Subcutaneous adipose tissue (tissue), 4 donors: Measurements from ENCODE around the gene SLC22A5. TPM values are rescaled to one million over a fixed set of nuclear protein-coding genes. Genes with fewer than 3 reads are reported as not detected.

ENCODE experiments used
- total RNA-seq, 4 donors: library from RNA; depleted of rRNA; stranded (reverse); fragments of >200 nt; gene quantifications; one replicate each; pipeline ENCODE4 v1.1.0, GENCODE V29; 2016
- TF ChIP-seq, protein P1 (sequence below): fragments of 450-650 bp; IDR thresholded peaks from one replicate; pipeline ENCODE4 v1.5.1; 2016; ENCODE audit warnings: low read depth, mild to moderate bottlenecking, control low read depth, antibody characterized with exemption, moderate library complexity

Gene SLC22A5
- total RNA-seq, 4 donors from 2014 or later, result 5.6 to 8.2 (median 6.8) TPM

- TF ChIP-seq, protein P1, sequence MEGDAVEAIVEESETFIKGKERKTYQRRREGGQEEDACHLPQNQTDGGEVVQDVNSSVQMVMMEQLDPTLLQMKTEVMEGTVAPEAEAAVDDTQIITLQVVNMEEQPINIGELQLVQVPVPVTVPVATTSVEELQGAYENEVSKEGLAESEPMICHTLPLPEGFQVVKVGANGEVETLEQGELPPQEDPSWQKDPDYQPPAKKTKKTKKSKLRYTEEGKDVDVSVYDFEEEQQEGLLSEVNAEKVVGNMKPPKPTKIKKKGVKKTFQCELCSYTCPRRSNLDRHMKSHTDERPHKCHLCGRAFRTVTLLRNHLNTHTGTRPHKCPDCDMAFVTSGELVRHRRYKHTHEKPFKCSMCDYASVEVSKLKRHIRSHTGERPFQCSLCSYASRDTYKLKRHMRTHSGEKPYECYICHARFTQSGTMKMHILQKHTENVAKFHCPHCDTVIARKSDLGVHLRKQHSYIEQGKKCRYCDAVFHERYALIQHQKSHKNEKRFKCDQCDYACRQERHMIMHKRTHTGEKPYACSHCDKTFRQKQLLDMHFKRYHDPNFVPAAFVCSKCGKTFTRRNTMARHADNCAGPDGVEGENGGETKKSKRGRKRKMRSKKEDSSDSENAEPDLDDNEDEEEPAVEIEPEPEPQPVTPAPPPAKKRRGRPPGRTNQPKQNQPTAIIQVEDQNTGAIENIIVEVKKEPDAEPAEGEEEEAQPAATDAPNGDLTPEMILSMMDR, result no peak
Observed at GRCh38 chr5:132368186-132368585, 1.3 kb upstream of the SLC22A5 start.

GRCh38 chr5:132369007-132369473 is 470 bp upstream of the SLC22A5 start:
- TF ChIP-seq, protein P1, result no peak

DNA sequence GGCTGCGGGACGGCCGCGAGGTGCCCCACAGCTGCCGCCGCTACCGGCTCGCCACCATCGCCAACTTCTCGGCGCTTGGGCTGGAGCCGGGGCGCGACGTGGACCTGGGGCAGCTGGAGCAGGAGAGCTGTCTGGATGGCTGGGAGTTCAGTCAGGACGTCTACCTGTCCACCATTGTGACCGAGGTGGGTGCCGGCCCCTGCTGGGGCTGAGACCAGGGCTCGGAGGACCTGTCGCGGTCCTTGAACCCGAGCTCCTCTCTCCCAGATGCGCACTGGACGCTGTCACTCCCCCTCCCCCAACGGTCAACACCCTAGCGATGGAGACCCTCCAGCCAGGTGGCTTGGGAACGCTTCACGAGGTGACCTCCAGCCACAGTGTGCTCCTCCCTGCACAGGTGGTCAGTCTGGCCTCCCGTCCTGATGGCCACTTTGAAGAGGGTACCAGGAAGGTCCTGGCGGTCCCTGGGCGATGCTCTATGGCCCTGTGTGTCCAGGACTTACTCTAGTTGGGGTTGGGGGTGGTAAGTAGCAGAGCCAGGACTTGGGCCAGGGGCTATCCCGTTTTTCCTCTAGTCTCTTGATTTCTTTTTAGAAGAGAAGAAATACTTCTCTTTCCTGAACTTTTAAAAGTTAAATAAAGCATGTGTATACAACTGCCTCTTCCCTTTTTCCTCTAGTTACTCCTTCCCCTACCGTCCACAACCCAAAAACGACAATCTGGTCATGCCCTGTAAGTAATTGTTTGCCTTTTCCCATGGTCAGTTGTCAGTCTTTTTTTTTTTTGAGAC is 866 bp downstream of the SLC22A5 start:
- TF ChIP-seq, protein P1, result no peak

- TF ChIP-seq, protein P1, result no peak
Observed at GRCh38 chr5:132370971-132371602, 1.6 kb downstream of the SLC22A5 start.

GRCh38 chr5:132371603-132371994 is 2.1 kb downstream of the SLC22A5 start:
- TF ChIP-seq, protein P1, result no peak

DNA sequence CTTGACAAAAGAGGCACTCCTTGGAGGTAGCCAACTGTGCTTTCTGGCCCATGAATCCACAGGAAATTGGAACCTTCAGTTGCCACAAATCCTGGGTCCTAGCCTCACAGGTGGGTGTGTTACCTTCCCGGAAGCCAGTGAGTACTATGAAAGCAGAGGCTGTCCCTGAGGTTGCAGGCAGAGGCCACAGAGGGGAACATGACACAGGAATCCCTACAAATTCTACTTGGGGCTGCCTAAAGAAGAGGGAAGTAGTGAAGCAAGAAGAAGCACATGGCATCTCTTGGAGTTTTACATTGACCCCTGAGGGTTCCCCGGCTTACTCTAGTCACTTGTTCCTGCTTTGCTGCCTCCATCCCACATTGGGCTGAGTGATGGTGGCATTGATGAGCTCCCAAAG is 2.6 kb downstream of the SLC22A5 start:
- TF ChIP-seq, protein P1, result no peak

DNA sequence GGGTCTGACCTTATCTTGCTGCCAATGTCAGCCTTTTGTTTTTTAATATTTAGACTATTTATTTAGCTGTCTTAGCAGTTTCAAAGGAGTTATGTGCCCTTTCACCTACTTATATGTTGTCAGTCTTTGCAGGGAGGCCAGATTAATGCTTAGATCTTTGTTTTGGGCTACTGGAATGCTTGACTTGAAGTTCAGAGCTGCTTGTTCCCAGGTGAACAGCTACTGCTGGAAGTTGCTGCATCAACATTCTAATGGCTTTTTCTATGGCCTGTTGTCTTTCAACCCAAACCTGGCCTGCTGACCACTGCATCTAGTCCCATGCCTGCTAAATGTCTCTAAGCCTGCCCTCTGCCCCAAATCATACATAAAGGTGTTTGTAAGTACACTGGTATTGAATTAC is 3.0 kb downstream of the SLC22A5 start:
- TF ChIP-seq, protein P1, result no peak
